ENCODE measurements around the gene TRIM7.
"Not testable (repeated sequence)": the region's sequence is repeated elsewhere in the genome, so short reads cannot be mapped to it uniquely, and the experiment has no call there.

Gene TRIM7

DNA sequence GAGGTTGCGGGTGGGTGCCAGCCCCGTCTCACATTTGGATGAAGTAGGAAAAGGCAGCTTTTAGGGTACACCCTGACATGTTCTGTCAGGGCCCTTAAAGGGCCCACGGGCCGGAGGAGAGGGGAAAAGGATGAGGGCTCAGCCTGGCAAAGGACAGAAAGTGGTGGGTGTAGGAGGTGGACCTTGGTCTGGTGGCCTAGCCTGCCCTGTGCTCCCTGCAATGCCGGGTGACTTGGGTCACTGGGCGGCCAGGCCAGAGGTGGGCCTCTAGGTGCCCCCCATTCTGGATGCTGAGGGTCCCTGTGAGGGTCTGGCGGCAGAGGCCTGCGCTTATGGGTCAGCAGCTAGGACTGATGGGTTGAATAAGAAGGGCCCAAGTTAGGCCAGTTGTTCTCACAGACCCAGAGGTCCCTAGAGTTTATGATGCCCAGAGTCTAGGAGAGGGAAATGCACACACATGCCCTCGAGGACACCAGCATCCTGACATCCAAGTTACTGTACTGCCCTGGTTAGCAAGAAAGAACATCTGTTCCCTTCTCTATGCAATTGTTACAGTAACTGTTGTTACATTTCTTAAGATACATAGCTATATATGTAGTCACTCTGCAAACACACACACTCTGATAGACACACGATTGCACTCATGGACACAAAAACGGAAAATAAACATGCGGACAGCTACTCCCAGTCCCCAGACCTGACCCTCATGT lies 12.5 kb downstream of the TRIM7 start:
- DNase-seq (ENCODE audit: low spot score), result no peak

DNA sequence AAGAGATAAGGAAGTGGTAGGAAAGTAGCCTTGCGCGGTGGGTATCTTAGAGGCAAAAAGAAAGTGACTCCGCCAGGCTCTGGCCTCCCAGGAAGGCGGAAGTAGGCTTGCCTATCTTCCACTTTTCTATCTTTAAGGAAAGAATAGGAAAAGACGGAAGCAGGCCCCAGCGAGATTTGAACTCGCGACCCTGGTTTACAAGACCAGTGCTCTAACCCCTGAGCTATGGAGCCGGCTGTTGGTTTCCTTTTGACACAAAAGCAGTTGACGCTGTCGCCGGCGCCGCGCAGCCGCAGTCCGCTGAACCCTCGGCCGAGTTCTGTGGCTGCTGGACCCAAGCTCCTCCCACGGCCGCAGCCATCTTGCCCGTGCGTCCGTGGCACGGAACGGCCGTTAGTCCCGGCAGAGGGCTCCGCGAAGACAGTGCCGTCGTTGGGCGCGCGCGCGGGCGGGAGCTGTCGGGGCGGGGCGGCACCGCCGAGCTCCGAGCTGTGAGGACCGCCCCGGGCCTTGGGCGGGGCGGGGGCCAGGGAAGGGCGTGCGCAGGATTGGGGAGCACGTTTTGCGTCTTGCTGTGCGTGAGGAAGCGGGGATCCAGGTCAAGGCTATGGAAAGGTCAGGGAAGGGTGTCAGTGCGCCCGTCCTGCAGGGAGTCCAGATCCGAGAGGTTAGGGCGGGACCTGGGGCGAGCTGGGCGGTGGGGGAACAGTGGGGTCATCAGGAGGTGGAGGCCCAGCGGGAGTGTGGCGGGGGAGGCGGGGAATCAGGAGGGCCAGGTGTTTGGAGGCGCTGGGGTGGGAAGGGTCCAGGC lies 13.3 kb downstream of the TRIM7 start:
- peak; percentile 87 for DNase-seq (ENCODE audit: low spot score)

DNA sequence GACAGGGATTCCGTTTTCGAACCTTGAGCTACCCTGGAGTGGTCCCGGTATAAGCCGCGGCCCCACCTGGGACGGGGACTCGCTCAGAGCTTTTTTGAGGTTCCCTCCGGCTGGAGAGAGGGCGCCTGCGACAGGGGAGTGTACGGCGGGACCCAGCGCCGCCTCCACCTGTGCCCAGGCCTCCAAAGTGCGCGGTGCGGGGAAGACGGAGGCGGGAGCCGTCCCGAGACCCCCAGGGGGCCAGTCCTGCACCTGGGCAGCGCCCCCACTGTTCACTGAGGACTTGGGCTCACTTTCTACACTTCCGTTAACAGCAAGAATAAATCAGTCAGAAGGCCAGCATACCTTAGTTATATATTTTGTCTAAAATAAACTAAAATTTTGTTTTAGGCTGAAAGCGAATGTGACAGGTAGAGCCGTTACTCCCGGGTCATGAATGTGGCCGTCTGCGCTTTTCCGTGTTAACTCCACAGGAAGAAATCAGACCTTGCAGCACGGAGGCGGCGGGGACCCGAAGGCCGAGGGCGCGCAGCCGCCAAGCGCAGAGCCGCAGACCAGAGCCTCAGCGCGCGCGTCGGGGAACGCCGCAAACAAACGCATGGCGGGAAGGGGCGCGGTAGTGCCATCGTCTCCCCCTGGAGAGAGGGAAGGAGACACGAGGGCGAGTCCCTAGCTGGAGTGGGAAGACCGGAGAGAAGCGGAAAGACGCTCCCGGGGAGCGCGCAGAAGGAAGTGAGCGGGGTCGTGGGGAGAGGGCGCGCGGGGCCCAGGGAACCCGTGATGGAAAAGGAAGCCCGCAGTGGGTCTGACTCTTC lies 14.1 kb downstream of the TRIM7 start:
- DNase-seq (ENCODE audit: low spot score), result no peak

DNA sequence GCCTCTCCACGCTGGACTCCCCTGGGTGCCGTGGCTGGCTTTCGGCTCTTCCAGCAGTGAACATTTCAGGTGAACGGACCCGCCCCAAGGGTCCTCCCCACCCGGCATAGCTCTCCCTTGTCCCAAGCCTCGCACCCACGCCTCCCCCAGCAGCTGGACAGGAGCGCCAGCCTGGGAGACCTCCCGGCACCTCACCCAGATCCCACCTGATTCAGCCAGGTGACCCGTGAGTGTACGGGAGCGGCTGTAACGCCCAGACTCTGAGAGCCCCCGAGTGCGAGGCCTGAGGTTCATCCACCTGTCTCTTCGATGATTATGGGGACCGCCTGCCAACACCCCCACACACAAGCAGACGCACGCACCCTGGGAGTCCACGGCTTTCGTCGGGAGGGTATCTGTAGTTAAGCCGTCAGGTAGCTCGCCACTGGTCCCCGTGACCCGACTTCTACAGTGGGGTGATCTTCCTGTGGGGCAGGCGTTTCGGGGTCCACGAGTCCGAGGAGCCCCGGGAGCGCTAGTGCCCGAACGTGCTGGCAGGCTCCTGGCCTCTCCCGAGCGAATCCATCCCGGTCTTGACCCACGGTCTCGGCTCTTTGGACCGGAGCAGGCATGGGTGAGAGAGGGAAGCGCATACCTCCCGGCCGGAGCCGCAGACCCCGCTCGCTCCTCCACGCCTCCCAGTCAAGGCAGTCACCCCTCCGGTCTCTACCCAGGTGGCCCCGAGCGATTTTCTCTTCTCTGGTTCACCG lies 14.9 kb downstream of the TRIM7 start:
- DNase-seq (ENCODE audit: low spot score), result no peak

DNA sequence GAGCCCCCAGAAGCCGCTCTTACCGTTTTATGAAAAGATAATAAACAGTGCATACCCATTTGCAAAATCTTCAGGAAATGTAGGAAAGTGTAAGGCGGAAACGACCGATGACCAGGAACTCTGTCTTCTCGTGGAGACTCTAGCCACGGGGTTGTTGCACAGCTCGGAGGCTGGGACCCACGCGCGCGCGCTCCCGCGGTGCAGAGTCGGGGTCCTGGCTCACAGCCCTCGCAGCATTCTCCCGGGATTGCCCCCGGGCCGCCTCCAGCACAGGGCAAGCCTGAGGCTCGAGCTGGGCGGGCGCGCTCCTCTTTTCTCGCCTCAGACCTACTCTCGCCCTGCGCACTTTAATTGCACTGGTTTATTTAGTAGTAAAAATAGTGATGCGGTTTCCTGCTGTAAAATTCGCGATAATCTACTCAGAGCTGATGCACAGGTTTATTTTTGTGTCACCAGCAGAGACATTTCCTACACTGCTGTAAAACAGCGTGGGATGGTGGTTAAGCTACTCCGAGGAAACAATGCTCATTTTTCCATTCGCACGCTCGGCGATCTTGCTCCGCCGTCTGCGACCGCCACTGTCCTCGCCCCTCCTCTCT lies 15.5 kb downstream of the TRIM7 start:
- DNase-seq (ENCODE audit: low spot score), result no peak

DNA sequence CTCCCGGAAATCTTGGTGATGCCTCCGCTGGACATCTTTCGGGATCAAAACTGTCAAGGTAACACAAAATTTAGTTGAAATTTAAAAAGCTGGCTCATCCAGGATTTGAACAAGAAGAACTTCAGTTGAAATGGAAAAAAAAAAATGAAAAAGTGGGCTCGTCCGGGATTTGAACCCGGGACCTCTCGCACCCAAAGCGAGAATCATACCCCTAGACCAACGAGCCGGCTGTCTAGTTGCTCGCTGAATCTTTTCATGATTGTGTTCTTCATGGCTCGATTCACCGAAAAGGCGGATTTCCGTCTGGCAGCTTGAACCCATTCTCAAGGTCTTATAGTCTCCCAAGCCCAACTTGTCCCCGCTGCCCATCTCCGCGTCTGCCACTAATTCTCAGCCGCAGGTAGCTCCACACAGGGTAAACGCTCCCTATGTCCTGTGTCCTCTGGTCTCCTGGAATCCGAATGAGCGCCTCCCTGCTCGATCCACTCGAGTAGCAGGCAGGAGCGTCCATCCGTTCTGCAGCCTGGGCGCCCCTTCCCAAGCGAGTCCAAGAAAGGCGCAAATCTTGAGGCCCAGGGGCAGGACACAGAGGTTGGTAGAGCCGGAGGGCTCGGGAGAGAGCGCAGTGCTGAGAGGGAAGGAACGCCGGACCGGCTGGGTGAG lies 16.2 kb downstream of the TRIM7 start:
- DNase-seq (ENCODE audit: low spot score), result no peak

DNA sequence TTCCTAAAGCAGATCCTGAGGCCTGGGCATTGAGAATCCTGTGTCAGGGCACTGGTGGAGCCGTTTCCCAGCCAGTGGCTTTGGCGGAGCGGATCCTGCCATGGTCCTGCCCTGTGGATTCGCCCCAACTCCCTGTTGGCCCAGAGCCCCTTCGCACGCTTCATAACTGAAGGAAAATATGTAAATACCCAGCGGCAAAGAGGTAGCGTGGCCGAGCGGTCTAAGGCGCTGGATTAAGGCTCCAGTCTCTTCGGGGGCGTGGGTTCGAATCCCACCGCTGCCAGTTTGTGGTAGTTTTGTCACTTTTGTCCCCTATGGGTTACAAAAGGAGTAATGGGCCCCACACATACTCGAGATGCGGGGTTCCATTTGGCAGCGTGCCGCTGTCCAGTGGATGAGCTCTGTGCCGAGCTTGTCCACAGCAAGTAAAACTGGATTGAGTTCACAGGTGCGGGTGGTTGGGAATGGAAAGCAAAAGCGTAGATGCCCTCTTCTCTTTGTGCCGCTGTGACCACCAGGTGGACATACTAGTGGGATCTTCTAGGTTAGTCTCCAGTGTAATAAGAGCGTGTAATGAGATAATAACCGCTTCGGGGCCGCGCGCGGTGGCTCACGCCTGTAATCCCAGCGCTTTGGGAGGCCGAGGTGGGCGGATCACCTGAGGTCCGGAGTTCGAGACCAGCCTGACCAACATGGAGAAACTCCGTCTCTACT lies 17.3 kb downstream of the TRIM7 start:
- peak; percentile 49 for DNase-seq (ENCODE audit: low spot score)

DNA sequence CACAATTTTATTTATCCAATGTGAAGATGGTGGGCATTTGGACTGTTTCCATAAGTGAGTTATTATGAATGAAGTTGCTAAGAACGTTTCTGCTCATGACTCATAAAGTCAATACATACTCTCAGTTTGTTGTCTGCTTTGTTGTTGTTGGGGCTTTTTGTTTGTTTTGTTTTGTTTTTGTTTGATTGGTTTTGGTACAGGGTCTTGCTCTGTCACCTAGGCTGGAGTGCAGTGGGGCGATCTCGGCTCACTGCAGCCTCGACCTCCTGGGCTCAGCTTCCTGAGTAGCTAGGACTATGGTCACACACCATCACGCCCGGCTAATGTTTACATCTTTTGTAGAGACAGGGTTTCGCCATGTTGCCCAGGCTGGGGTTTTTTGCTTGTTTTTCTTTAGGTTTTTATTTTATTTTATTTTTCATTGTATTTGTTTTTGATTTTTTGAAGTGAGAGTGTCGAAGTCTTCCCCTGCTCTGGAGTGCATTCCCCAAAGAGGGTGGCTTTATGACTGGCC lies 18.0 kb downstream of the TRIM7 start:
- no peak for DNase-seq (ENCODE audit: low spot score)

DNA sequence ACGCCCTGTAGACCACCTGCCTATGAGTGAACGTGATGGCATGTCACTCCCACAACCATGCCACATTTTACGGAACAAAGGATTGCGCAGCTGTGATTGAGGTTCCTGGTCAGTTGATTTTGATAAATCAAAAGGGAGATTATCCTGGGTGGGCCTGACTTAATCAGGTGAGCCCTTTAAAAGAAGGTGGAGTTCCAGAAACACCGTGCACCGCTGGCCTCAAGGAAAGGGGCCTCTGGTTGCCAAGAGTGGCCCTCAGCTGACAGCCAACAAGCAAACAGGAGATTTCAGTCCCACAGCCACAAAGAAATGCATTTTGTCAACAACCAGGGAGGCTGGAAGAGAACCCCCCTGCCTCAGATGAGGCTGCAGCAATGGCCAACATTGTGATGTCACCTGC lies 19.0 kb downstream of the TRIM7 start:
- DNase-seq (ENCODE audit: low spot score), result no peak

DNA sequence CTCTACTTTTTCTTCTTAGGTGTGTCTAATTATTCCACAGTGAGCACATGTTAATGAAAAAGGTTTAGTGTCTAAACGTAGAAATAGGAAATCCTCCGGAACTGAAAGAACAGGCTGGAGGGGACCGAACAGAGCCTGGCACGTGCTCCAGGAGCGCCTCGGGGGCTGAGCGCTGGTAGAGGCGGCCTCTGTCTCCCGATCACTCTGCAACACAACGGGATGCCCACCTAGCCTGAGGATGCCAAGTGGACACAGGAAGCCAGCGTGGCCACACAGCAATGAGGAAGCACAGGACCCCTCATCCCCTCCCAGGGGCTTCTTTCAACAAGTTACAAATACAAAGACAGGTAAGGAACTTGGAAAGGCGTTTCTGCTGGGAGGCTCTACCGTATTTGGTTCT lies 19.4 kb downstream of the TRIM7 start:
- no peak for DNase-seq (ENCODE audit: low spot score)

DNA sequence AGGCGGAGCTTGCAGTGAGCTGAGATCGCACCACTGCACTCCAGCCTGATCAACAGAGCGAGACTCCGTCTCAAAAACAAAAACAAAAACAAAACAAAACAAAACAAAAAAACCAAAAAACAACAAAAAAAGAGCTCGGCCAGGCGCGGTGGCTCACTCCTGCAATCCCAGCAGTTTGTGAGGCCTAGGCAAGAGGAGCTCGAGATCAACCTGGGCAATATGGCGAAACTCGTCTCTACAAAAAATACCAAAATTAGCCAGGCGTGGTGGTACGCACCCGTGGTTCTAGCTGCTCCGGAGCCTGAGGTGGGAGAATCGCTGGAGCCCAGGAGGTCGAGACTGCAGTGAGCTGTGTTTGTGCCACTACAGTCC lies 20.2 kb downstream of the TRIM7 start:
- no peak for DNase-seq (ENCODE audit: low spot score)

DNA sequence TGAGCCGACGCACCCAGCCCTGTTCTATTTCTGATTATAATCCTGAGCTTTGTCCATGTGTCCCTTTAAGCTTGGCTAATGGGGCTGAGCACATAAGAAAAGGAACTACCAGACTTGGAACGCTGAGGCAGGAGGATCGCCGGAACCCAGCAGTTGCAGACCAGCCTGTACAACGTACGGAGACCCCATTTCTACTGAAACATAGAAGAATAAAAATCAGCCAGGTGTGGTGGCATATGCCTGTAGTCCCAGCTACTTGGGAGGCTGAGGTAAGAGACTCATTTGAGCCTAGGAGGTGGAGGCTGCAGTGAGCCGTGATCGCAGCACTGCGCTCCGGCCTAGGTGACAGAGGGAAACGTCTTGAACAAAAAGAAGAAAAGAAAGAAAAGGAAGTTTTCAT lies 22.3 kb downstream of the TRIM7 start:
- DNase-seq (ENCODE audit: low spot score), result no peak

DNA sequence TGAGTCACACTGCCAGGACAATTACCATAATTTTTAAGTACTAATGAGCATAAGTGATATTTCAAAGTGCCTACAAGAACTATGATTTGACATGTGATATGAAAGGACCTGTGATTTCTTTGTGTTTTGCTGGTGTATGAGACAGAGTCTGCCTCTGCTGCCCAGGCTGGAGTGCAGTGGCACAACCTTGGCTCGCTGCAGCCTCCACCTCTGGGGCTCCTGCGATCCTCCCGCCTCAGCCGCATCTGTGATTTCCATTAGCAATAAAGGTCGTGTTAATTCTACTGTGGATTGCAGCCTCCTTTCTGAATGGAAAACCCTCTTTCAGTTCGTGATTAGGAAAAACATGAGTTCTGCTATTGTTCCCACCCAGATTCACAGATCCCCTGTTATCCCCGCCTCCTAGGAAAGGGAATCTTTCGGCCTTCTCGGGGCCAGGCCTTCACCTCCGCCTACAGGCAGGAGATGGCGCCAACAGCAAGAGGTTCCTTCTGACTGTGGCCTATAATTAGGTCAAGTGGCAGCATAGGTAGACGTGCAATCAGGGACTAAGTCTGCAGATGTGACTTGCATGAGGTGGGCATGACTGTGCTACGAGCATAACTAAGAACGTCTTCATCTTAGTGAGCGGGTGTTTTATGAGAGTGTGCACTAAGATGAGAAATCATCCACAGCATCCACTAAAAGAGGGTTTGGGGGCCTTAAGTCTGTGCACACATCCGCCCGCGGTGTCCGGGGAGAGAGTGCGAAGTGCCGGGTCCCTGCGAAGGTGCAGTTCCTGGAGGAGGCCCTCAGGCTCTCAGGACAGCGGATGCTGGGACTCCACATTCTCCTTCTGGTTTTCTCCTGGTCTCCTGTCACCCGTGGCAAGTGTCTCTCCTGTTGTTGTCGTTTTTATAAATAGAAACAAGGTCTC lies 23.1 kb downstream of the TRIM7 start:
- DNase-seq (ENCODE audit: low spot score), result no peak

DNA sequence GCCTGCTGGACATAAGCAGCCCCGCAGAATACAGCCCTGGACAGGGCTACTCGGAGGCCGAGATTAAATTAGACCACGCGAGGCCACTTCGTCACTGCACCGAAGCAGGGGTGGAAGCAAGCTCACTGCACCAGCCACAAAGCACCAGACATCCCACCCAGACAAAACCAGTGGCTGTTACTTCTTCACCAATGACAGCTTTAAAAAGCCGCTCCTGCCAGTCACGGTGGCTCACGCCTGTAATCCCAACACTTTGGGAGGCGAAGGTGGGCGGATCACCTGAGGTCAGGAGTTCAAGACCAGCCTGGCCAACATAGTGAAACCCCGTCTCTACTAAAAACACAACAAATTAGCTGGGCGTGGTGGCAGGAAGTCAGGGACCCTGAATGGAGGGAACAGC lies 27.4 kb downstream of the TRIM7 start:
- DNase-seq (ENCODE audit: low spot score), result not testable (repeated sequence)

DNA sequence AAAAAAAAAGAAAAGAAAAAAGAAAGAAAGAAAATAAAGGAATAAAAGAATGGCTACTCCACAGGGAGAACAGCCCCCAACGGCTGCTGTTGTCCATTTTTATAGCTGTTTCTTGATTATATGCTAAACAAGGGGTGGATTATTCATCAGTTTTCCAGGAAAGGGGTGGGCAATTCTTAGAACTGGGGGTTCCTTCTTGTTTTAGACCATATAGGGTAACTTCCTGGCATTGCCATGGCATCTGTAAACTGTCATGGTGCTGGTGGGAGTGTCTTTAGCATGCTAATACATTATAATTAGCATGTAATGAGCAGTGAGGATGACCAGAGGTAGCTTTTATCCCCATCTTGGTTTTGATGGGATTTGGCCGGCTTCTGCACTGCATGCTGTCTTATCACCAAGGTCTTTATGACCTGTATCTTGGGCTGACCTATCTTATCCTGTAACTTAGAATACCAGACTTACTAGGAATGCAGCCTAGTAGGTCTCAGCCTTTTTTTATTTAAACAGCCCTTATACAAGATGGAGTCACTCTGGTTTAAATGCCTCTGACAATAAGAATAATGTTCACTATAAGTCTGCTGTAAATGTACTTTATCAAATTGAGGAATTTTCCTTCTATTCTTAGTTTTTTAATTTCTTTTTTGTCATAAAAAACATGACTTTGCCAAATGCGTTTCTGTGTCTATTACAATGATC lies 28.6 kb downstream of the TRIM7 start:
- DNase-seq (ENCODE audit: low spot score), result no peak

DNA sequence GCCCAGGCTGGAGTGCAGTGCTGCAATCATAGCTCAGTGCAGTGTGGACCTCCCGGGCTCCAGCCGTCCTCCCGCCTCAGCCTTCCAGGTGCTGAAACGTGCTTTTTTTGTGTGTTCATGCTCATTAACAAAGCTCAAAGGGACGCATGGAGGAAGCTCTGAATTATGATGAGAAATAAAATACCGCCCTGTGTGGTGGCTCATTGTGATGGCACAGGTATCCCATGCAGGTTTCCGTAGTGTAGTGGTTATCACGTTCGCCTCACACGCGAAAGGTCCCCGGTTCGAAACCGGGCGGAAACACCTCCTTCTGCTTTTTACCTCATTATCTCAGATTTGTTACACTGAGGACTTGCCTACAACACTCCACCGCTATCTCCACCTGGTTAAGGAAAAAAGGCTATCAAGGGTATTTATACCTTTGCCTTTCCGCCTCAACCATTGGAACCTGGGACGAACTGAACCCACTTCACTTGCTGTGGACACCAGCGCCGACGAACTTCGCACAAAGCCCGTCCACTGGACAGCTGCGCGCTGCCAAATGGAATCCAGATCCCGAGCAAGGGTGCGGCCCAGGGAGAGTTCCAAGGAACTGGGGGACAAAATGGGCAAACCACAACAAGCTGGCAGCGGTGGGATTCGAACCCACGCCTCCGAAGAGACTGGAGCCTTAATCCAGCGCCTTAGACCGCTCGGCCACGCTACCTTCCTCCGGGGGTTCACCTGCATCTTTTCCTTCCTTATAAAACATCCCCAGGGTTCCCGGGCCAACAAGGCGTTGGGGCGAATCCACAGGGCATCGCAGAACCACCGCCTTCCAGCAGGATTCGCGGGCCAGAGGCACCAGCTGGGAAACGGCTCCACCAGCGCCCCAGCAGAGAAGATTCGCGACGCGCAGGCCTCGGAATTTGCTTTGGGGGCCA lies 31.3 kb downstream of the TRIM7 start:
- no peak for DNase-seq (ENCODE audit: low spot score)

DNA sequence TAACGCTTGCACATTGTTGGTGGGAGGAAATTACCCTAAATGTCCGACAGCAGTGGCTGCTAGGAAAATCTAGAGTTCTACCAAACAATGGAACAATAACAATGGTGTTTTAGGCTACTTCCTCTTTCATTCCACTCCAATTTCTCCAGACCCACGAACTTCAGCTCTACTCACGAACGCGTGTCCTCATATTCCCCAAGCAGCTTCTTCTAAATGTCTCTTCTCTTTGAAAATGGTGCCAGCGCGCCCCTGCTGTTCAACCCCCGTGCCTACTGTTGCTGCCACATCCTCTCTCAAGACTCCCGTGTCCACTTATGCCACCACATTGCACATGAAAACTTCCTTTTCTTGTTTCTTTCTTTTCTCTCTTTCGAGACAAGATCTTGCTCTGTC lies 32.0 kb downstream of the TRIM7 start:
- no peak for DNase-seq (ENCODE audit: low spot score)

Measured in iPS-NIHi11 (cell line).